ENCODE data around the gene STRADA.
A peak's percentile ranks its signal among the peaks of the same experiment; 100 is the strongest.

Gene STRADA

DNA sequence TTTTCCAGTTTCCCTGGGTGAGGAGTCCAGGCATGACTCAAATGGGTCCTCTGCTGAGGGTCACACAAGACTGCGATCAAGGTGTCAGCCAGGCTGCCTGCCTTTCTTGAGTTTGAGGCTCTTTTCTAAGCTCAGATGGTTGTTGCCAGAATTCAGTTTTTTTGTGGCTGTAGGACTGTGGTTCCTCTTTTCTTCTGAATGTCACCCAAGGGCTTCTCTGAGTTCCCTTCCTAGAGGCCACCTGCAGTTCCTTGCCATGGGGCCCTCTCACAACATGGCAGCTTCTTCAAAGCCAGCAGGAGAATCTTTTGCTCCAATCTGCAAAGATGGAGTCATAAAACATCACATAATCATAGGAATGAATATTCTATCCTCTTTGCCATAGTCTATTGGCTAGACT lies 59.2 kb downstream of the STRADA start:
- peak in 1 of 2 donors; percentile 30 for DNase-seq

DNA sequence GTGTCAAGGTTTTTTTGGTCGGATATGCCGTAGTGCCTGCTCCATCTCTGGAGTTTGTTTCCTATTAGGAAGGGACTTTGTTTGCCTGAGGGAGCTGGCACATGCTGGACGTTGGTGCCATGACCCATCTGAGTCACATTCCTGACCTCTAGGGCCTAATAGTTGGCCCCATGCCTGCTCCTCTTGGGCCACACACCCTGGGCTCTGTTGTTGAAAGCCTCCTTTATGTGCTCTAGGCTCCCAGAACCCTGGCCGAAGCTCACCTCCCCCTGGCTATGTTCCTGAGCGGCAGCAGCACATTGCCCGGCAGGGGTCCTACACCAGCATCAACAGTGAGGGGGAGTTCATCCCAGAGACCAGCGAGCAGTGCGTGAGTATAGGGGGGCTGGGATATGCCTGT lies 60.1 kb downstream of the STRADA start:
- no peak for DNase-seq

DNA sequence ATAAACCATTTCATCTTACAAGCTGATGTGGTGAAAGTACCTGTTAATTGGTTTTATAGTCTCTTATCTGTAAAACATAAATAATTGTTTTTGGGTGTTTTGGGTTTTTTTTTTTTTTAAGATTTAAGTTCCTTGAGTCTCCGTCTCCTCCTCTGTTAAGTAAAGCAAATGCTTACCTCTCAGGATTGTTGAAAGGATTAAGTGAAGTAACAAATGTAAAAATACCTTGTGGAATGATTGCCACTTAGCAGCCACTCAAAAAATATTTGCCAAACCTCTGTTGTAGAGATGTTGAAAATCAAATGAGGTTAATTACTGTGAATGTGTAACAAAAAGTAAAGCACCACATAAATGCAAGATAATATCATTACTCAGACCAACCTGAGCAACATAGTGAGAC lies 60.9 kb downstream of the STRADA start:
- no peak for DNase-seq

DNA sequence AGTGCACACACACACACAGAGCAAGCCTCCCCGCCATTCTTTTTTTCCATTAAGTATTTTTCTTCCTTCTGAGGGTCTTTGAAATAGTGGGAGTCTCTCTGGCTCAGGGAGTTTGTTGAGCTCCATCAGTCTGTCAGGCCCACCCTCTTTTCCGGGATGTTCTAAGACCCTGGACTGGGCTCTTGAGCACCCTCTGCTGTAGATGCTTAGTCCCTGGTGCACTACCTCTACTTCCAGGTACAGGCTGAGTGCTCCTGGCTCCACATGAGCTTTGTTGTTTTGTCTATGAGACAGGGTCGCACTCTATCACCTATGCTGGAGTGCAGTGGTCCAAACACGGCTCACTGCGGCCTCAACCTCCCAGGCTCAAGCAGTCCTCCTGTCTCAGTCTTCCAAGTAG lies 62.4 kb downstream of the STRADA start:
- DNase-seq: no peak

DNA sequence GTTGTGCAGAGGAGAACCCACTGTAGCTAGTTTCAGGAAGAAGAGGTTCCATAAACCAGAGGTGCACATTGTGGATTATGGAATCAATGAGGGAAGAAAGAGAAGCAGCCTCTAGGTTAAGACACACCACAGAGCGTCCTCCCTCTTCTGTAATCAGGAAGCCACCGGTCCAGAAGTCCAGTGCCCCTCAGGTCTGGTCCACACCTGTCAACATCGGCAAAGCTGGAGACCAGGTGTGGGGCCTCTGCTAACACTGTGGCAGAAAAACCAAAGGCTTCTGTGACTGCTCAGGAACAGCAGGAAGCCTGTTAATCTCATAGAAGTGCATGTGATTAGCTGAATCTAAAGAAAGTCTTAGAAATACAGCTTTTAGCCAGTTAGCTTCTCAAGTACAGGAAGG lies 65.0 kb downstream of the STRADA start:
- no peak for DNase-seq

DNA sequence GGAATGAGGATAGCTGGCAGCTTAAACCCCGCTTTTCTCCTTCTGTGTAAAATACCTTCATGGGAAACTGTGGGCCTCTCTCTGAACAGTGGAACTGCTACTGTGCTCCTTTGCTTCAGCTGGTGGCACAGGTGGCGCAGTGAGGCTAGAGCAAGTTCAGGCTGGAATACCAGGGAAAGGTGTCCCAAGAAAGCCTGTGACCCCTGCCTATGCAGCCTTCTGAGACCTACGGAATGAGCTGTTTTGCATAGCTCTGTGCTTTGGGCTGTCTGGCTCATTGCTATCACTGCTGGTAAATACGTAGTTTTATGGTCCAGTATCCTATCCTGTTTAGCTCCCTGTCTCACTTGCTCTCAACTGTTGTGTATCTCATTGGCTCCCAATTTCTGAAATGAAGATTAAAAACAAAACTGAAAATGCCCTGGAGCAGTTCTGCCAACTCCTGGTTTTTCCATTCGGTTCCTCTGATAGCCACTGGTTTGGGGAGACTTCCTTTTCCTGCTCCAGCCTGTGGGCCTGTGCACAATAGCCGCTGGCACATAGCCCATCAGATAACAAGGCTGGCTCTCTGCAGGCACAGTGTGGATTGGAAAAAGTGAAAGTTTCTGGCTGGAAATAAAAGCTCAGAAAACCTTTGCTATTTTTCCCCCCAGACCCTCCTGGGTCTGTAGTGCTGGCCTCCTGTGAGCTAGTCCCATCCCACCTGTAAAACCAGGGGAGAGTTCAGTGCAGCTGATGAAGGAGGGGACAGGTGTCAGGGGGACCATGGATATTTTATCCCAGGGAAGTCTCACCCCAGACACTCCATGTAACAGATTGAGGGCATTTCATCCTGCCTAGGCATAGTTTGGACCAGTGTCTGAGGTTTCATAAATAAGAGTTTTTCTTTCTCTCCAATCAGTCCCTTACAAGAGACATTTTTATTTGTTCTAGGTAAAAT lies 65.7 kb downstream of the STRADA start:
- peak in 1 of 2 donors; percentile 38 for DNase-seq

DNA sequence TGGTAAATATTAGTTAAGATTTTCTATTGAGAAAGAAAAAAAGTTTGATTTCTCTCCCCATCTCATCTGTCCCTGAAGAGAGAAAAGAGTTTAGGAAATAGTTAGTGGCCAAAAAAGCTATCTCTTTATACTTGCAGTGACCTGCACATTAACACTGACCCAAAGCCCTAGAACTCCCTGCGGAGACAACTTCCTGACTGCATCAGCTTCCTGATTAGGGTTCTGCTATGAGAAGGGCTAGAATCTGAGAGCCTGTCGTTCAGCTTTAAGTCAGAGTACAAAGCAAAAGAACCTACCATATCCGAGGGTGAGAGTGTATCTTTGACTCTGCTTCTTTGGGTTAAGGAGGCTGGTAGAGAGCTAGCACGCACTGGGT lies 66.4 kb downstream of the STRADA start:
- DNase-seq: peak; percentile 35 to 44

DNA sequence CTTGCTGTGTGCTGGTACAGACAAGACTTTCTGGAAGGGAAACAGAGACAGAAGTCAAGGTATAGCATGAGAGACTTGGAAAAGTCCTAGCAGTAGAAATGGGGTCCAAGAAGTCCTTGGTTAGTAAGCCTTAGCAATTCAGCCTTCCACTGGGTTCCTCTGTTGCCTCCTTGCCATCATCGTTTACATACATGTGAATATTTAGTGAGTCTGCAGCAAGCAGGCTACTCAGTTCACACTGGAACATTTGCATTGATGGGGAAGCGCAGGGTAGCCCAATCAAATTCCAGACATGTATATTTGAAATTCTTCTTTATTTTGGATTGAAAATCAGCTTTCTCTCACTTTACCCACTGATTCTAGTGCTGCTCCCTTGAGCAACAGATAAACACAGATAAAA lies 68.7 kb downstream of the STRADA start:
- no peak for DNase-seq

DNA sequence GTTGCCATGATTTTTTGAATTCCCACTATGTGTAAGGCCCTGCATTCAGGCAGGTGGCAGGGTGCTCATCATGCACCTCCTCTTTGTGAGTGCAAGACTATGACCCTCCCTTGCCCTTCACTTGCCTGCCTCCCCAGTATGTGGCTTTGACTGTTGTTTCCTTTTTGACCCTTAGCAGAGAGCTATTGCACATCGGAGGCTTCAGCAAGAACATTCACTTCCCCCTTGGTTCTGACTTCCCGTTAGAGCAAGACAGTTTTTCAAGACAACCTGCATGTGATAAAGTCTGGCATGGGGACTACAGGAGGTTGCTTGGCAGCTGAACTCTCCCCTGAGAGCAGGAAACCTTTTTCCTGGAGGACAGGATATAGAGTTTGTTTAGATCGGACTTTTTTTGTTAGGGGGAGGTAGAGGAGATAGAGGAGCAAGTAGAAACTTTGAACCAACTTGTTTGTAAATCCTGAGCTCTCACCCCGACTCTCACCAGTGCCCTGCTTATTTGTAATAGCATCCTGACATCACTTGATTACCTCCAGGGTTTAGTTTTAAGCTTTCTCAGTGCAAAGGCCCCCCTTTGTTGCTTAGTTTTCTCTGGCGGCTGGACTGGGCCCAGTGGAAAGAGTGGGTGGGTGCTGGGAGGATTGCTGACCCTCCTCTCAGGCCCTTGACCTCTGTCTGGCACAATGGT lies 75.9 kb downstream of the STRADA start:
- peak; percentile 88 to 91 for DNase-seq

DNA sequence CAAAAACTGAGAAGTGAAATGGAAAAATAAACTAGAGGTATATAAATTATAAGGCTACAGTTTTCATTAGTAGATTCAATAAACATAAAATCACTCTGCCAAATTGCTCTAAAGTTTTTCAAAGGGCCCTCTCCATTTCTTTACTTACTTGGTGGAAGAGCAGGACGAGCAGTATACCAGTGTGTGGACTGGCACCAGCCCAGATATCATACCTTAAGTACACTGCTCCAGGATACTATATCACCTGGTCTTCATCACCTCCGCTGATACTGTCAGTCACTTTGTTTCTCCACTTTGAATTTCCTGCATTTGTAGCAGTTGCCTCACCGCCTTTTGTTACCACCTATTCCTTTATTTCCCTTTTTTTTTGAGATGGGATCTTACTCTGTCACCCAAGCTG lies 81.7 kb downstream of the STRADA start:
- no peak for DNase-seq

DNA sequence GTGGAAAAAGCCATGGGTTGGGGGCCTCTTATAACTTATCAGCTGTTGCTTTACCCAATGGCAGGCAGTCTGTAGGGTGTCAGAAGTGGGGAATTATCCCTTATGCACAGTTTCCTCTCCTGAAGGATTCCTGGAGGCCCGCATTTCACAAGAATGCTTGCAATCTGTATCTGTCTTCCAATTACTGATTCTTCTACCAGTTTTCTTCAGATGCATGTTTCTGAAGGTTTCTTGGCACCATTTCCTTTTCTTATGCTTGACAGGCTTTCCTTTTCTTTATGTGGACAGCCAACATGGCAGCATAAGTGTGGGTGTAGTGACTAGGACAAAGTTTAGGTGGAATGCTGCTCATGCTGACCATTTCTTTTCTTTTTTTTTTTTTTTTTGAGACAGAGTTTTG lies 83.2 kb downstream of the STRADA start:
- DNase-seq: no peak

DNA sequence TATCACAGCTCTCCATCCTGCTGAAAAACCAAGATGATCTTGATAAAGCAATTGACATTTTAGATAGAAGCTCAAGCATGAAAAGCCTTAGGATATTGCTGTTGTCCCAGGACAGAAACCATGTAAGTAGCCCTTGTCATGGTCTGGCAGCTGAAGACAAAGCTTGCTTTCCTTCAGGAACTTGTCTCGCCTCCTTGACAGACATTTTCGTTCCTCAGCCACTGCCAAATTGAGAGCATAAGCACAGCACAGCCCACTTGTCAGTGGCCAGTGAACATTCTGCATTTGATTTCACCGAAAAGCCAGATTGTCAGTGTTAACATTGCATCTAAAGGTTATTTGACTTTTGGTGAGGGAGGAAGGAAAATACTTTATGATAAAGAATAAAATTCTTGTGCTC lies 83.8 kb downstream of the STRADA start:
- DNase-seq: no peak

DNA sequence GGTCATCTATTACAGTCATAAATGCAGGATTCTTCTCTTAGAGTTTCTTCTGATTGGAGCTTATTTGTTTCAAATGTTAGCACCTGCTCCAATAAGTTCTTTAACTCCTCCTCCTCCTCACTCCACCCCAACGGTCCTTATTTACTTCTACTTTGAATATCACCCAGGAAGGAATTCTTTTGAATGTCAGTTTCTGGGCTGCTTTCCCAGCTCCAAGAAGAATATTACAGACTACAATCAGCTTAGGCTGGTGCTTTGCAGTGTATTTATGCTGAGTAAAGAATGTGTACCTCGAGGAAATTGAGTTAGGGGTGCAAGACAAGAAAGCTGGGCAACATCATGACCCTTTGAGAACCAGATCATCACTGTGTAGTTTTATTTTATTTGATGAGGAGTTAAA lies 88.5 kb downstream of the STRADA start:
- no peak for DNase-seq

Data from inflammatory macrophage (primary cell).